GM12873 (cell line): Measurements from ENCODE around the gene CDKN2B-AS1.

Source experiments
- TF ChIP-seq, protein P1 (sequence below): IDR thresholded peaks from 2 replicates; pipeline ENCODE4 v1.5.1; 2012; ENCODE audit warnings: low read depth, mild to moderate bottlenecking, moderate library complexity, low read length, control low read depth; ENCODE audit not compliant: insufficient read depth; ENCODE audit errors: missing control alignments

The CDKN2B-AS1 gene

DNA sequence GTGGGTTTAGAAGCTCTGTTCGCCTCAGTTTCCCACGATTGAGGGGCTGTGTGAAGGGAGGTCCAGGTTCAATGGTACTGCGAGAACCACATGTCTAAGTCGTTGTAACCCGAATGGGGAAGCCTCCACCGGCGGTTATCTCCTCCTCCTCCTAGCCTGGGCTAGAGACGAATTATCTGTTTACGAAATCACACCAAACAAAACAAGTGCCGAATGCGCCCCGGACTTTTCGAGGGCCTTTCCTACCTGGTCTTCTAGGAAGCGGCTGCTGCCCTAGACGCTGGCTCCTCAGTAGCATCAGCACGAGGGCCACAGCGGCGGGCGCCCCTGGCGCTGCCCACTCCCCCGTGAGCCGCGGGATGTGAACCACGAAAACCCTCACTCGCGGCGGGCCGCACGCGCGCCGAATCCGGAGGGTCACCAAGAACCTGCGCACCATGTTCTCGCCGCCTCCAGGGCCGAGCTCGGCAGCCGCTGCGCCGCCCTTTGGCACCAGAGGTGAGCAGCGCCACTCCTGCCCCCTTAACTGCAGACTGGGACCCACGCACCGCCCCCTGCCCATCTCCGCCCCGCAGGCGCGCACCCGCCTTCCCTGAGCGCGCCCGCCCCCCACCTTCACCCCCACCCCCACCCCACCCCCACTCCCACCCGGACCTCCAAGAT lies 567 bp upstream of the CDKN2B-AS1 start, which contains the start of gene CDKN2A:
TSS of gene CDKN2A (minus strand) at position 500 of the 663 bp plus-strand sequence.
- TF ChIP-seq, protein P1, sequence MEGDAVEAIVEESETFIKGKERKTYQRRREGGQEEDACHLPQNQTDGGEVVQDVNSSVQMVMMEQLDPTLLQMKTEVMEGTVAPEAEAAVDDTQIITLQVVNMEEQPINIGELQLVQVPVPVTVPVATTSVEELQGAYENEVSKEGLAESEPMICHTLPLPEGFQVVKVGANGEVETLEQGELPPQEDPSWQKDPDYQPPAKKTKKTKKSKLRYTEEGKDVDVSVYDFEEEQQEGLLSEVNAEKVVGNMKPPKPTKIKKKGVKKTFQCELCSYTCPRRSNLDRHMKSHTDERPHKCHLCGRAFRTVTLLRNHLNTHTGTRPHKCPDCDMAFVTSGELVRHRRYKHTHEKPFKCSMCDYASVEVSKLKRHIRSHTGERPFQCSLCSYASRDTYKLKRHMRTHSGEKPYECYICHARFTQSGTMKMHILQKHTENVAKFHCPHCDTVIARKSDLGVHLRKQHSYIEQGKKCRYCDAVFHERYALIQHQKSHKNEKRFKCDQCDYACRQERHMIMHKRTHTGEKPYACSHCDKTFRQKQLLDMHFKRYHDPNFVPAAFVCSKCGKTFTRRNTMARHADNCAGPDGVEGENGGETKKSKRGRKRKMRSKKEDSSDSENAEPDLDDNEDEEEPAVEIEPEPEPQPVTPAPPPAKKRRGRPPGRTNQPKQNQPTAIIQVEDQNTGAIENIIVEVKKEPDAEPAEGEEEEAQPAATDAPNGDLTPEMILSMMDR: peak; percentile 24

DNA sequence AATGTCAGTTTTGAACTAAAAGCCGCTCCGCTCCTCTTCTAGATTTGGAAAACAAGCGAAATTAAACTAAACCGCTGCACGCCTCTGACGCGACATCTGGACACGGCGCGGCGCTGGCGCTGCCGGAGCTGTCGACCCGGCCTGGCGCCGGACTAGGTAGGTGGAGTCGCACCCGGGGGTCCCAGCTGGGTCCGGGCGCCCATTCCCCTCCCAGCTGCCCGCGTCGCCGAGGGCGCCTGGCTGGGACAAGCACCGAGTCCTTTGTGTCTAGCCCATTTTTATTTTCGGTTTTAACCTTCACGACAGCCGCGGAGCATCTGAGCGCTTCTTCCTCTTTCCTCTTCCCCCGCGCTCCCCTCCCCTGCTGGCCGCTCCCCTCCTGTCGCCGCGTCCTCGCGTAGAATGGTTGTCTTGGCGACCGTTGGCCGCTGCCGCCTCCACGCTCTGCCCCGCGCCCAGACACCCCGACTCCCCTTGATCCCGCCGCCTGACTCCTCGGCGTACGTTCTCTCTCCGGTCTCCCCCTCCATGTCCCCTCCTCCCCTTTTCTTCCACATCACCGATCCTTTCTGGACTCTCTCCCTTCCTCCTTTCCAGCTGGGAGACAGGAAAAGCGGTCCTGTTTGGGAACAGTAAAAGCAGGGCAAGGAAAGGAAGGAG lies 545 bp downstream of the CDKN2B-AS1 start:
- TF ChIP-seq, protein P1: peak; percentile 11

DNA sequence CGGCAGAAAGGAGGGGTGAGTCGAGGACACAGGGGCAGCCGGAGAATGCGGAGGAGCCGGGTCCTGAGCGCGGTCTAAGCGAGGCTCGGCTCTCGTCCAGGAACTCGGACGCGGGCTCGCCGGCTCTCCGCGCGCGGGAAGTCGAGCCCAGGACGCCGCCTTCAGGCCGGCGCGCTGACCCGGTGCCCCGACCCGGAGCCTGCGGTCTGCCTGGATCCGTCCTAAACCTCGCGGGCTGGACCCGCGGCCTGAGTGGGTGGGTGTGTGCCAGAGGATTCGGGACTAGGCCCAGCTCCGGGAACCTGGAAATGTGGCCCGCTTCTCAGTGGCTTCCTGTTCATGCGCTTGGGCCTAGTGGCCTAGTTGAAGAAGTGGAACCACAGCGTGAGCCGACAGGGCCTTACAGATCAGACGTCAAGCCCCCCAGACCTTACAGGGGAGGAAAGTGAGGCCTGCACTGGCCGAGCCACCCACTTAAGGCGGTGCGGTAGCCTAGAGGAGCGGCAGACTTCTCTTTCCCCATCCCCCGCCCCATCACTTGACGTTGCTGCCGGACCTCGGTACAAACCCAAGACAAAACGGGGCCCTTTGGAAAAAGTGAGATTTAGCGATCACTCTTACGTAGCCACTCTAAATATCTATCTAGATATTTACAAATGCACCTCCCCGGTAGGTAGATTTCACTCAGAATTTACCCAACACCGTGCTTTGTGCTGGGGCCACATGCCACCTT lies 1.2 kb downstream of the CDKN2B-AS1 start:
- TF ChIP-seq, protein P1: peak; percentile 23

DNA sequence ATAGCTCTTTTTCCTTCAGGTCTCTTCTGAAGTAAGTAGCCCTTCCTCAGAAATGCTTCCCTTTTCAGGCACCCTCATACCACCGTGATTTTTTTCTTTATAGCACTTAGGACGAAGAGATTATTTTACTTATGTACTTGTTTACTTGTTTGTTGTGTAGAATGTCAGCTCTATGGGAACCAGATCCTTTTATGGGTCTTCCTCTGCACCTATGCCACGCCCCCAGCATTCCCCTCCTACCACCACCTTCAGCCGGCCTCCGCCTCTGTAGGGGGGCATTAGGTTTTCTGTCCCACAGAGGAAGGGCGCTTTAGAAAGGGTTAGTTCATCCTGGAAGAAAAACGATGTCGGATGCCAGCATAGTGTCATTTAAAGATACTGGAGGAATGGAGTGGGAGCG lies 1.8 kb downstream of the CDKN2B-AS1 start:
- TF ChIP-seq, protein P1: no peak

DNA sequence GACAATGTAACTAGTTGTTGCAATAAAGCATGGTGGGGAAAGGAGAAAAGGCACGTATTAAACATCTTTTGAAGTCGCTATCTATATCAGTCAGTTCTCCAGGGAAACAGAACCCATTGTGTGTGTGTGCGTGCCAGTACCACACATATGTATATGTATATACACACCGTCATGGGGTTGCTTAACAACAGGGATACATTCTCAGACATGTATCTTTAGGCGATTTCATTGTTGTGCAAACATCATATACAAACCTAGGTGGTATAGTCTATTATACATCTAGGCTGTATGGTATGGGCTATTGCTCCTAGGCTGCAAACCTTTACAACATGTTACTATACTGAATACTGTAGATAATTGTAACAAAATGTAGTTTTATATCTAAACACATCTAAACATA lies 2.3 kb downstream of the CDKN2B-AS1 start:
- TF ChIP-seq, protein P1: no peak

DNA sequence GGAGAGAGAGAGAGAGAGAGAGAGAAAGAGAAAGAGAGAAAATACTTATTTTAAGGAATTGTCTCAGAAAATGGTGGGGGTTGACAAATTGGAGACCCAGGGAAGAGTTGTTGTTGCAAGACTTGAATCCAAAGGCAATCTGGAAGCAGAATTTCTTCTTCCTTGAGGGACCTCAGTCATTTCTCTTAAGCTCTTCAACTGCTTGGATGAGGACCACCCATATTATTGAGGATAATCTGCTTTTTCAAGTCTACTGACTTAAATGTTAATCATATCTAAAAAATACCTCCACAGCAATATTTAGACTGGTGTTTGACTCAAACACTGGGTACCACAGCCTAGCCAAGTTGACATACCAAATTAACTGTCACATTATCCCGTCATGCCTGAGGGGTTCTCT lies 2.9 kb downstream of the CDKN2B-AS1 start:
- TF ChIP-seq, protein P1: no peak

DNA sequence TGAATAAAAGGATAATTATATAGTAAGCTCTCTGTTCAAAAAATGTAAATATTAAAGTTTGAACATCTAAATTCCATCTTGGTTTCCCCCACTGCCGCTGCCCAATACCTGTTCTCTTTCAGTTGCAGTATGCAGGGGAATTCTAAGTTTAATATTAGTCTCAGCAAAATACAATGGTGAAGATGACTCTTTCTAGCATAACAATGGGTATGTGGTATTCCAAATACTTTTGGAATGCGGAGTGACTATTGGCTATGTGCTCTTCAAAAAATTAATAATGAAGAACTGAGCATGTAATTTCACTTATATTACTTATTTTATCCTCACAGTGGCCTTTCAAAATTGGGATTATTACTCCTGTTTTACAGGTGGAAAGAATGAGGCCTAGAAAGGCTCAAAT lies 3.4 kb downstream of the CDKN2B-AS1 start:
- TF ChIP-seq, protein P1: no peak
